Measurements from ENCODE around the gene DDX25.
A peak's percentile ranks its signal among the peaks of the same experiment; 100 is the strongest.

DDX25 gene

DNA sequence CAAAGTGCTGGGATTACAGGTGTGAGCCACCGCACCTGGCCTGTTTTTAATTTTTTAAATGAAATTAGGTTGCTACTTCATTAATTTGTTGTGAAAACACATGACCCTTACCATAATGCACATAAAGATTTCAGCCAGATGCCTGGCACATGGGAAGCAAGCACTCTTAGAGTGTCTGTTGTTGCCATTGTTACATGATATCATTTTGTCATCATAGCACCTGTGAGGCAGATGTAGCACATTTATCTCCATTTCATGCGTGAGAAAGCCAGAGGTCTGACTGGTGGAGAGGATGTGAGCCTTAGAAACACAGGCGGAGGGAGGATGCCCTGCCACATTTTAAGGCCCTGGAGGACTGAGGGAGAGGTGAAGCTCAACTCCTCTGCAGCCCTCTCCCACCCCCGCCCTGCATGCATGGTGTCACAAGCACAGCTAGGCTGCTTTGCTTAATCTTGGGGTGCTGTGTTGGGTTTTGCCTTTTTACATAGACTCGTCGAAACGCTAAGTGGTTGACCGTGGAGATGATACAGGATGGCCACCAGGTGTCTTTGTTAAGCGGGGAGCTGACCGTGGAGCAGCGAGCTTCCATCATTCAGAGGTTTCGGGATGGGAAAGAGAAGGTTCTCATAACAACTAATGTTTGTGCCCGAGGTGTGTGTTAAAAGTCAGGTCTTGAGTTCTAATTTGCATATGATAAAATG, 14.0 kb downstream of the DDX25 start:
- TF ChIP-seq CEBPB (IDR thresholded peaks at IDR 0.05) (no peak), TEAD4 (IDR thresholded peaks at IDR 0.05) (no peak), TCF12 (IDR thresholded peaks at IDR 0.05; ENCODE audit: low read depth) (no peak), FOXM1 (IDR thresholded peaks at IDR 0.05; ENCODE audit: borderline replicate concordance, low read depth) (no peak), YY1 (IDR thresholded peaks at IDR 0.05; ENCODE audit: low read depth) (no peak), EP300 (IDR thresholded peaks at IDR 0.05; ENCODE audit: borderline replicate concordance) (no peak), NFIC (IDR thresholded peaks at IDR 0.05) (no peak), TAF1 (IDR thresholded peaks at IDR 0.05; ENCODE audit: low read depth) (no peak), ZBTB7A (IDR thresholded peaks at IDR 0.05; ENCODE audit: low read depth) (no peak), EGR1 (IDR thresholded peaks at IDR 0.05) (no peak), CREB1 (IDR thresholded peaks at IDR 0.05; ENCODE audit: low read depth) (no peak), RAD21 (IDR thresholded peaks at IDR 0.05; ENCODE audit: low read depth) (no peak)
- TF ChIP-seq, protein P1, sequence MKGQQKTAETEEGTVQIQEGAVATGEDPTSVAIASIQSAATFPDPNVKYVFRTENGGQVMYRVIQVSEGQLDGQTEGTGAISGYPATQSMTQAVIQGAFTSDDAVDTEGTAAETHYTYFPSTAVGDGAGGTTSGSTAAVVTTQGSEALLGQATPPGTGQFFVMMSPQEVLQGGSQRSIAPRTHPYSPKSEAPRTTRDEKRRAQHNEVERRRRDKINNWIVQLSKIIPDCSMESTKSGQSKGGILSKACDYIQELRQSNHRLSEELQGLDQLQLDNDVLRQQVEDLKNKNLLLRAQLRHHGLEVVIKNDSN (IDR thresholded peaks at IDR 0.05), result no peak
- TF ChIP-seq, protein P2, sequence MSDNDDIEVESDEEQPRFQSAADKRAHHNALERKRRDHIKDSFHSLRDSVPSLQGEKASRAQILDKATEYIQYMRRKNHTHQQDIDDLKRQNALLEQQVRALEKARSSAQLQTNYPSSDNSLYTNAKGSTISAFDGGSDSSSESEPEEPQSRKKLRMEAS (IDR thresholded peaks at IDR 0.05), result no peak
- TF ChIP-seq, protein P3, sequence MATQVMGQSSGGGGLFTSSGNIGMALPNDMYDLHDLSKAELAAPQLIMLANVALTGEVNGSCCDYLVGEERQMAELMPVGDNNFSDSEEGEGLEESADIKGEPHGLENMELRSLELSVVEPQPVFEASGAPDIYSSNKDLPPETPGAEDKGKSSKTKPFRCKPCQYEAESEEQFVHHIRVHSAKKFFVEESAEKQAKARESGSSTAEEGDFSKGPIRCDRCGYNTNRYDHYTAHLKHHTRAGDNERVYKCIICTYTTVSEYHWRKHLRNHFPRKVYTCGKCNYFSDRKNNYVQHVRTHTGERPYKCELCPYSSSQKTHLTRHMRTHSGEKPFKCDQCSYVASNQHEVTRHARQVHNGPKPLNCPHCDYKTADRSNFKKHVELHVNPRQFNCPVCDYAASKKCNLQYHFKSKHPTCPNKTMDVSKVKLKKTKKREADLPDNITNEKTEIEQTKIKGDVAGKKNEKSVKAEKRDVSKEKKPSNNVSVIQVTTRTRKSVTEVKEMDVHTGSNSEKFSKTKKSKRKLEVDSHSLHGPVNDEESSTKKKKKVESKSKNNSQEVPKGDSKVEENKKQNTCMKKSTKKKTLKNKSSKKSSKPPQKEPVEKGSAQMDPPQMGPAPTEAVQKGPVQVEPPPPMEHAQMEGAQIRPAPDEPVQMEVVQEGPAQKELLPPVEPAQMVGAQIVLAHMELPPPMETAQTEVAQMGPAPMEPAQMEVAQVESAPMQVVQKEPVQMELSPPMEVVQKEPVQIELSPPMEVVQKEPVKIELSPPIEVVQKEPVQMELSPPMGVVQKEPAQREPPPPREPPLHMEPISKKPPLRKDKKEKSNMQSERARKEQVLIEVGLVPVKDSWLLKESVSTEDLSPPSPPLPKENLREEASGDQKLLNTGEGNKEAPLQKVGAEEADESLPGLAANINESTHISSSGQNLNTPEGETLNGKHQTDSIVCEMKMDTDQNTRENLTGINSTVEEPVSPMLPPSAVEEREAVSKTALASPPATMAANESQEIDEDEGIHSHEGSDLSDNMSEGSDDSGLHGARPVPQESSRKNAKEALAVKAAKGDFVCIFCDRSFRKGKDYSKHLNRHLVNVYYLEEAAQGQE (IDR thresholded peaks at IDR 0.05; ENCODE audit: low read depth), result no peak

DNA sequence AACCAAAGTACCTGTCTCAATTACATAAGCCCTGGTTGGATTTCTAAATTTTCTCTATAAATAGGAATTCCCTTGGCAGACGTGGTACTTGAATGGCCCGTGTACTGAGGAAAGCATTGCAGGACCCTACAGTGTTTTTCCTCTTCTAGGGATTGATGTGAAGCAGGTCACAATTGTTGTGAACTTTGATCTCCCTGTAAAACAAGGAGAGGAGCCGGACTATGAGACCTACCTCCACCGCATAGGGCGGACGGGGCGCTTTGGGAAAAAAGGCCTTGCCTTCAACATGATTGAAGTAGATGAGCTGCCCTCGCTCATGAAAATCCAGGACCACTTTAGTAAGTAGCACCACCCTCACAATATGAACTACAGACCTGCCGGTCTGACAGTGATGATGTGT, 16.7 kb downstream of the DDX25 start:
- TF ChIP-seq, protein P3 (IDR thresholded peaks at IDR 0.05; ENCODE audit: low read depth), result no peak
- TF ChIP-seq CREB1 (IDR thresholded peaks at IDR 0.05; ENCODE audit: low read depth), result no peak

DNA sequence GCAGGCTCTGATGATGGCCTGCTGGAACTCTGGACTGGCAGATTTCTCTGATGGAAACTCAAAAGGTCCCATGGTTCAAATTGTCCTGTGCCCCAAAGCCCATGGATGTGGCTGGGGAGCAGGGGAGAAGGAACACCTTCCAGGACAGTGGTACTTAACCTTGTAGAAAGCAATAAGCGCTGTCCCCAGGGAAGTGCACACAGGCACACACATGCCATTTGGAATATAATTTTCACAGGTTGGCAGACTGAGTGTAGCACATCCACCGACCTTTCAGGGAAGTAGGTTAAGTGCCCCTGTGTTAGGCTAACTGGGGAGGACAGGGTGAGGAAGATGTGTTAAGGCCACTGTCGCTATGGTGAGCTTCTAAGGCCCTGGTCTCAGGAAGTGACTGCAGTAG, 17.8 kb downstream of the DDX25 start:
- no peak for TF ChIP-seq TEAD4 (IDR thresholded peaks at IDR 0.05)
- no peak for TF ChIP-seq CREB1 (IDR thresholded peaks at IDR 0.05; ENCODE audit: low read depth)
- no peak for TF ChIP-seq EGR1 (IDR thresholded peaks at IDR 0.05)
- TF ChIP-seq NFIC (IDR thresholded peaks at IDR 0.05), result no peak
- TF ChIP-seq, protein P3 (IDR thresholded peaks at IDR 0.05; ENCODE audit: low read depth), result no peak
- no peak for TF ChIP-seq EP300 (IDR thresholded peaks at IDR 0.05; ENCODE audit: borderline replicate concordance)
- no peak for TF ChIP-seq TAF1 (IDR thresholded peaks at IDR 0.05; ENCODE audit: low read depth)
- TF ChIP-seq TCF12 (IDR thresholded peaks at IDR 0.05; ENCODE audit: low read depth), result no peak
- TF ChIP-seq YY1 (IDR thresholded peaks at IDR 0.05; ENCODE audit: low read depth), result no peak
- TF ChIP-seq, protein P2 (IDR thresholded peaks at IDR 0.05), result no peak
- no peak for TF ChIP-seq RAD21 (IDR thresholded peaks at IDR 0.05; ENCODE audit: low read depth)

DNA sequence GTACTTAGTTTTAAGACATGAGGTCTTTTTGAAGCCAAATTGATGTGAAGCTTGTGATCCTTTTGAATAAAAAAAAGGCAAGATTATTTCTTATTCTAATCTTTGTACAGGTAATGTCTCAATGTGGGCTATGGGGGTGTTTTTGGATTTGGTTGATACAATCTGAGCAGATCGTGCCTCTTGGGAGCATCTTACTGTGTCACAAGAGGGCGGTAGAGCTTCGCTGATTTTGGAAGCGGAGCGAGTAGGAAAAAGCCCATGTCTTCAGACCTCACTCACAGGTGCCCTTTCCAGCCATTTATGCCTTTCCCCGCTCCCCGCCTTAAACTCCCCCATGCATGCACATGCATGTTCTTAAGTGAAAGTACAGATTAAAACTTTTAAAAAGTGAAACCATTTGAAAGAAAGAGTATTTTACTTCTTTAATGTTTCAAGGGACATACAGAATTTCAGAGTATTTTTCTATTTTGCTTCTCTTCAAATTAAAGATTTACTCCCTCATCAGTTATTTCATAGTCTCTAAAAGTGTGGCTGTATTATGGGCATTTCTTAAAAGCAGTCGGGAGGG, 18.8 kb downstream of the DDX25 start:
- TF ChIP-seq RAD21 (IDR thresholded peaks at IDR 0.05; ENCODE audit: low read depth) (peak; percentile 95), TCF12 (IDR thresholded peaks at IDR 0.05; ENCODE audit: low read depth) (no peak)

DNA sequence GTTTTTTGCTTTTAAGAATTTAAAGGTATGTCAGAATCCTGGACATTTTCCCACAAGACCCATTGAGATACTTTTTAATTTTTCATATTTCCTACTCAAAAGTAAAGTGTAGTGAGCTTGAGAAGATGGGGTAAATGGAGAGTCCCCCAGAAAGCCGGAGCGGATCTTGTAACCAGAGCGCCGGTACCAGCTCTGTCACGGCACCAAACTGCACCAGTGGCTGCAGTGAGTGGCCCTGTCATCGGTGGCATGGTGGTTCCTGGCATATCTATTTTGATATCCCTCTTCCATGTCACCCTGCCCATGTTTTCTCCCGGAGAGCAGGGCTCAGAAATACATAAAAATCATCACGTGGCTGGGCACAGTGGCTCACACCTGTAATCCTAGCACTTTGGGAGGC, 19.3 kb downstream of the DDX25 start:
- TF ChIP-seq, protein P3 (IDR thresholded peaks at IDR 0.05; ENCODE audit: low read depth), result no peak
- TF ChIP-seq EP300 (IDR thresholded peaks at IDR 0.05; ENCODE audit: borderline replicate concordance), result no peak

Measured in Ishikawa (cell line).